Measurements from ENCODE around the gene GSE1. TPM values are rescaled to one million over a fixed set of nuclear protein-coding genes. Genes with fewer than 3 reads are reported as not detected.

GSE1 gene
- total and polyA plus RNA-seq, 2 experiments from 2014 or later: 32.4 to 135 TPM

DNA sequence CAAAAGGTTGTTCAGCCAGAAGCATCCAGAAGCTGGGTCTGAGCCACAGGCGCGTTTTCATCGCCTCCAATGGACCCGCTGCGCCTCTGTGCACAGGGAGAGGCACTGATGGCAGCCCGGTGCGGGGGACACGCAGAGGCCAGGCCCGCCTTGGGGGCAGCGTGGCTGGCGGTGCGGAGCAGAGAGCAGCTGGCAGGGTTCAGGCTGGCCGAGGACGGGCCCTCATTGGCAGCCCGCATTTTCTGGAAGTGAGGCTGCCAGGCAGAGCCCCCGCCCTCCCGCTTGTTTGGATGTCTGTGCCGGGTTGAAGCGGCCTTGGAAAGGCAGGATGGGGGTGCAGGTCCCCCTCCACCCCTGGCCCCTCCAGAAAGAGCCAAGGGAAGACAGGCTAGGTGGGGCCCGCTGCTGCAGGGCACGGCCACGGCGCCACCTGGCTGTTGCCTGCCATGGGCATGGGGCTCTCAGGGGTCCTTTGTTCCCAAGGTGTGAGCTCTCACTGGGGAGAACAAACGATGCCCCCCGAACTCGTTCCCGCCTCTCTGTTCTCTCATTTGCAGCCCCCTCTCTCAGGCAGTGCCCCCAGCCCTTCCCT, 18.8 kb downstream of the GSE1 start:
- DNase-seq (ENCODE audit: low spot score) (no peak), ATAC-seq (peak; percentile 26)
- Histone ChIP-seq H3K79me2 (replicated peaks; ENCODE audit: insufficient read depth) (peaks cover 100% of the 10 kb centered on the region), H3K4me3 (no peak overlapping the region), H3K9me2 (ENCODE audit: insufficient read depth) (no peaks in the 10 kb centered on the region), H3K36me3 (ENCODE audit: insufficient read depth) (no peaks in the 10 kb centered on the region), H4K20me1 (replicated peaks; ENCODE audit: insufficient read depth) (peaks cover 68% of the 10 kb centered on the region), H3K27me3 (ENCODE audit: insufficient read depth) (no peaks in the 10 kb centered on the region), H3K27ac (ENCODE audit: low read depth) (no peak overlapping the region), H3F3A (replicated peaks; ENCODE audit: low read depth) (0 out of 2 replicates have a peak, but pooled peaks cover 5% of the 10 kb centered on the region), H2AFZ (no peak overlapping the region), H3K4me1 (ENCODE audit: insufficient read depth) (no peaks in the 10 kb centered on the region), H3K4me2 (no peak overlapping the region)
- no peak overlapping the region for H3K4me3 Mint-ChIP-seq
- peaks cover 18% of the 10 kb centered on the region for H3K27me3 Mint-ChIP-seq (ENCODE audit: insufficient read depth, low read depth, poor library complexity)
- H3K4me1 Mint-ChIP-seq: peaks cover 20% of the 10 kb centered on the region; the same call in 2 of the 3 replicates
- no peak overlapping the region for H3K27ac Mint-ChIP-seq
- peaks cover 15% of the 10 kb centered on the region for H3K9me3 Mint-ChIP-seq
- TF ChIP-seq, protein P1, sequence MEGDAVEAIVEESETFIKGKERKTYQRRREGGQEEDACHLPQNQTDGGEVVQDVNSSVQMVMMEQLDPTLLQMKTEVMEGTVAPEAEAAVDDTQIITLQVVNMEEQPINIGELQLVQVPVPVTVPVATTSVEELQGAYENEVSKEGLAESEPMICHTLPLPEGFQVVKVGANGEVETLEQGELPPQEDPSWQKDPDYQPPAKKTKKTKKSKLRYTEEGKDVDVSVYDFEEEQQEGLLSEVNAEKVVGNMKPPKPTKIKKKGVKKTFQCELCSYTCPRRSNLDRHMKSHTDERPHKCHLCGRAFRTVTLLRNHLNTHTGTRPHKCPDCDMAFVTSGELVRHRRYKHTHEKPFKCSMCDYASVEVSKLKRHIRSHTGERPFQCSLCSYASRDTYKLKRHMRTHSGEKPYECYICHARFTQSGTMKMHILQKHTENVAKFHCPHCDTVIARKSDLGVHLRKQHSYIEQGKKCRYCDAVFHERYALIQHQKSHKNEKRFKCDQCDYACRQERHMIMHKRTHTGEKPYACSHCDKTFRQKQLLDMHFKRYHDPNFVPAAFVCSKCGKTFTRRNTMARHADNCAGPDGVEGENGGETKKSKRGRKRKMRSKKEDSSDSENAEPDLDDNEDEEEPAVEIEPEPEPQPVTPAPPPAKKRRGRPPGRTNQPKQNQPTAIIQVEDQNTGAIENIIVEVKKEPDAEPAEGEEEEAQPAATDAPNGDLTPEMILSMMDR (conservative IDR thresholded peaks at IDR 0.05; ENCODE audit: low read depth in 2 of 2): peak; percentile 30 to 61; a peak in 3 of 4 replicates
- TF ChIP-seq ZNF114 (CRISPR knock-in tag; IDR thresholded peaks at IDR 0.05) (no peak), JUNB (IDR thresholded peaks at IDR 0.05; ENCODE audit: unreplicated experiment) (no peak)
- TF ChIP-seq, protein P2, sequence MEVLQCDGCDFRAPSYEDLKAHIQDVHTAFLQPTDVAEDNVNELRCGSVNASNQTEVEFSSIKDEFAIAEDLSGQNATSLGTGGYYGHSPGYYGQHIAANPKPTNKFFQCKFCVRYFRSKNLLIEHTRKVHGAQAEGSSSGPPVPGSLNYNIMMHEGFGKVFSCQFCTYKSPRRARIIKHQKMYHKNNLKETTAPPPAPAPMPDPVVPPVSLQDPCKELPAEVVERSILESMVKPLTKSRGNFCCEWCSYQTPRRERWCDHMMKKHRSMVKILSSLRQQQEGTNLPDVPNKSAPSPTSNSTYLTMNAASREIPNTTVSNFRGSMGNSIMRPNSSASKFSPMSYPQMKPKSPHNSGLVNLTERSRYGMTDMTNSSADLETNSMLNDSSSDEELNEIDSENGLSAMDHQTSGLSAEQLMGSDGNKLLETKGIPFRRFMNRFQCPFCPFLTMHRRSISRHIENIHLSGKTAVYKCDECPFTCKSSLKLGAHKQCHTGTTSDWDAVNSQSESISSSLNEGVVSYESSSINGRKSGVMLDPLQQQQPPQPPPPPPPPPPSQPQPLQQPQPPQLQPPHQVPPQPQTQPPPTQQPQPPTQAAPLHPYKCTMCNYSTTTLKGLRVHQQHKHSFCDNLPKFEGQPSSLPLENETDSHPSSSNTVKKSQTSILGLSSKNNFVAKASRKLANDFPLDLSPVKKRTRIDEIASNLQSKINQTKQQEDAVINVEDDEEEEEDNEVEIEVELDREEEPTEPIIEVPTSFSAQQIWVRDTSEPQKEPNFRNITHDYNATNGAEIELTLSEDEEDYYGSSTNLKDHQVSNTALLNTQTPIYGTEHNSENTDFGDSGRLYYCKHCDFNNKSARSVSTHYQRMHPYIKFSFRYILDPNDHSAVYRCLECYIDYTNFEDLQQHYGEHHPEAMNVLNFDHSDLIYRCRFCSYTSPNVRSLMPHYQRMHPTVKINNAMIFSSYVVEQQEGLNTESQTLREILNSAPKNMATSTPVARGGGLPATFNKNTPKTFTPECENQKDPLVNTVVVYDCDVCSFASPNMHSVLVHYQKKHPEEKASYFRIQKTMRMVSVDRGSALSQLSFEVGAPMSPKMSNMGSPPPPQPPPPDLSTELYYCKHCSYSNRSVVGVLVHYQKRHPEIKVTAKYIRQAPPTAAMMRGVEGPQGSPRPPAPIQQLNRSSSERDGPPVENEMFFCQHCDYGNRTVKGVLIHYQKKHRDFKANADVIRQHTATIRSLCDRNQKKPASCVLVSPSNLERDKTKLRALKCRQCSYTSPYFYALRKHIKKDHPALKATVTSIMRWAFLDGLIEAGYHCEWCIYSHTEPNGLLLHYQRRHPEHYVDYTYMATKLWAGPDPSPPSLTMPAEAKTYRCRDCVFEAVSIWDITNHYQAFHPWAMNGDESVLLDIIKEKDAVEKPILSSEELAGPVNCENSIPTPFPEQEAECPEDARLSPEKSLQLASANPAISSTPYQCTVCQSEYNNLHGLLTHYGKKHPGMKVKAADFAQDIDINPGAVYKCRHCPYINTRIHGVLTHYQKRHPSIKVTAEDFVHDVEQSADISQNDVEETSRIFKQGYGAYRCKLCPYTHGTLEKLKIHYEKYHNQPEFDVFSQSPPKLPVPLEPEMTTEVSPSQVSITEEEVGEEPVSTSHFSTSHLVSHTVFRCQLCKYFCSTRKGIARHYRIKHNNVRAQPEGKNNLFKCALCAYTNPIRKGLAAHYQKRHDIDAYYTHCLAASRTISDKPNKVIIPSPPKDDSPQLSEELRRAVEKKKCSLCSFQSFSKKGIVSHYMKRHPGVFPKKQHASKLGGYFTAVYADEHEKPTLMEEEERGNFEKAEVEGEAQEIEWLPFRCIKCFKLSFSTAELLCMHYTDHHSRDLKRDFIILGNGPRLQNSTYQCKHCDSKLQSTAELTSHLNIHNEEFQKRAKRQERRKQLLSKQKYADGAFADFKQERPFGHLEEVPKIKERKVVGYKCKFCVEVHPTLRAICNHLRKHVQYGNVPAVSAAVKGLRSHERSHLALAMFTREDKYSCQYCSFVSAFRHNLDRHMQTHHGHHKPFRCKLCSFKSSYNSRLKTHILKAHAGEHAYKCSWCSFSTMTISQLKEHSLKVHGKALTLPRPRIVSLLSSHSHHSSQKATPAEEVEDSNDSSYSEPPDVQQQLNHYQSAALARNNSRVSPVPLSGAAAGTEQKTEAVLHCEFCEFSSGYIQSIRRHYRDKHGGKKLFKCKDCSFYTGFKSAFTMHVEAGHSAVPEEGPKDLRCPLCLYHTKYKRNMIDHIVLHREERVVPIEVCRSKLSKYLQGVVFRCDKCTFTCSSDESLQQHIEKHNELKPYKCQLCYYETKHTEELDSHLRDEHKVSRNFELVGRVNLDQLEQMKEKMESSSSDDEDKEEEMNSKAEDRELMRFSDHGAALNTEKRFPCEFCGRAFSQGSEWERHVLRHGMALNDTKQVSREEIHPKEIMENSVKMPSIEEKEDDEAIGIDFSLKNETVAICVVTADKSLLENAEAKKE (CRISPR knock-in tag; IDR thresholded peaks at IDR 0.05): no peak
- TF ChIP-seq, protein P3, sequence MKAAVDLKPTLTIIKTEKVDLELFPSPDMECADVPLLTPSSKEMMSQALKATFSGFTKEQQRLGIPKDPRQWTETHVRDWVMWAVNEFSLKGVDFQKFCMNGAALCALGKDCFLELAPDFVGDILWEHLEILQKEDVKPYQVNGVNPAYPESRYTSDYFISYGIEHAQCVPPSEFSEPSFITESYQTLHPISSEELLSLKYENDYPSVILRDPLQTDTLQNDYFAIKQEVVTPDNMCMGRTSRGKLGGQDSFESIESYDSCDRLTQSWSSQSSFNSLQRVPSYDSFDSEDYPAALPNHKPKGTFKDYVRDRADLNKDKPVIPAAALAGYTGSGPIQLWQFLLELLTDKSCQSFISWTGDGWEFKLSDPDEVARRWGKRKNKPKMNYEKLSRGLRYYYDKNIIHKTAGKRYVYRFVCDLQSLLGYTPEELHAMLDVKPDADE (IDR thresholded peaks at IDR 0.05): no peak
- peaks cover 31% of the 10 kb centered on the region for H3K36me3 Mint-ChIP-seq (ENCODE audit: low read depth)
